Measurements from ENCODE around the gene RPS15. TPM values are rescaled to one million over a fixed set of nuclear protein-coding genes. Genes with fewer than 3 reads are reported as not detected.

Gene RPS15
- total and polyA plus RNA-seq, 9 of the 15 experiments (the other 6 are each of a cell fraction or from before 2014, with no cell fraction given): 605 to 2,791 (median 957) TPM

DNA sequence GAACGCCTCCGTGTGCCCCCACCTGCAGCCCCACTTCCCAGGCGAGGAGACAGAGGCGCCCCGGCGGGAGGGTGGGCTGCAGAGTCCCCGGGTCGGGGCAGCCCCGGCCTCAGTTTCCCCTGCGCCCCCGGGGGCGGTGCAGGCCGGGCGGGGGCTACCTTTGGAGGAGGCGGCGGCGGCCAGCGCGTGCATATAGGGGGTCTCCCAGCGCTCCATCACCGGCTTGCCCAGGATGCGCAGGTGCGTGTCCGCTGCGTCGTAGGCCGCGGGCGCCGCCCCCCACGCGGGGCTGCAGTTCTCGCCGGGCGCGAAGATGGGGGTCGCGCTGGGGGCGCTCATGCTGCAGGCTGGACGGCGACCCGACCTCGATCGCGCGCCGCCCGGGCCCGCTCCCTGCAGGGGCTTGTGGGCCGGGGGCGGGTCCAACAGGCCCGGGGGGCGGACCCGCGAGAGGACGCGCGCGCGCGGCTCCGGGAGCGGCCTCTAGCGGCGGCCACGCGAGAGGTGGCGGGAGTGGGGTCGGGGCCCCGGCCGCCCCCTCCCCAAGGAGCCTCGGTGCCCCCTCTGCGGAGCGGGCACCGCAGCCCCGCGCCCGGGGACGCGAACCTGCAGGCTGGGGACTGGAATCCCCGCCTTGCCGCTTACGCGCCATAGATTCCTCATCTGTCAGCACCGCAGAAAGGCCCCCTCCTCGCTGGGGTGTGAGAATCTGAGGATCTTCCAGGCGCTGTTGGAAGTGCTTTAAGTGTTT lies 36.9 kb upstream of the RPS15 start, which contains the start of gene GAMT (continued):
- TF ChIP-seq FOXA1 (IDR thresholded peaks at IDR 0.05; ENCODE audit: borderline replicate concordance) (no peak), ZEB2 (IDR thresholded peaks at IDR 0.05) (no peak), STAG1 (CRISPR knock-in tag; IDR thresholded peaks at IDR 0.05; ENCODE audit: borderline replicate concordance) (no peak), GTF2F1 (IDR thresholded peaks at IDR 0.05; ENCODE audit: low read depth, low read length) (no peak), CAMTA2 (CRISPR knock-in tag; conservative IDR thresholded peaks at IDR 0.05) (no peak), YBX1 (IDR thresholded peaks at IDR 0.05) (no peak), MGA (IDR thresholded peaks at IDR 0.05) (no peak), ZNF551 (CRISPR knock-in tag; IDR thresholded peaks at IDR 0.05) (no peak), YY1 (IDR thresholded peaks at IDR 0.05; ENCODE audit: borderline replicate concordance in 1 of 3, control insufficient read depth in 1 of 3, extremely low read depth in 1 of 3, insufficient read depth in 3 of 3, insufficient read length in 1 of 3, insufficient replicate concordance in 2 of 3, low read depth in 1 of 3, low read length in 2 of 3) (peak in 1 of 3 experiments; percentile 8), ZBTB49 (CRISPR knock-in tag; IDR thresholded peaks at IDR 0.05; ENCODE audit: borderline replicate concordance) (no peak)
- TF ChIP-seq, protein P1, sequence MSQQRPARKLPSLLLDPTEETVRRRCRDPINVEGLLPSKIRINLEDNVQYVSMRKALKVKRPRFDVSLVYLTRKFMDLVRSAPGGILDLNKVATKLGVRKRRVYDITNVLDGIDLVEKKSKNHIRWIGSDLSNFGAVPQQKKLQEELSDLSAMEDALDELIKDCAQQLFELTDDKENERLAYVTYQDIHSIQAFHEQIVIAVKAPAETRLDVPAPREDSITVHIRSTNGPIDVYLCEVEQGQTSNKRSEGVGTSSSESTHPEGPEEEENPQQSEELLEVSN (IDR thresholded peaks at IDR 0.05; ENCODE audit: borderline replicate concordance in 1 of 2, extremely low read depth in 1 of 2, insufficient read depth in 1 of 2, insufficient read length in 1 of 2, low read depth in 1 of 2, low read length in 1 of 2, poor library complexity in 1 of 2, severe bottlenecking in 1 of 2): peak; percentile 52 to 60

Data from K562 (cell line).